ENCODE measurements around the gene AGFG2. TPM values are rescaled to one million over a fixed set of nuclear protein-coding genes. Genes with fewer than 3 reads are reported as not detected.

Gene AGFG2
- total and polyA plus RNA-seq, 2 of the 13 experiments (the other 11 are each of a cell fraction or from before 2014, with no cell fraction given), result 125 to 132 TPM

DNA sequence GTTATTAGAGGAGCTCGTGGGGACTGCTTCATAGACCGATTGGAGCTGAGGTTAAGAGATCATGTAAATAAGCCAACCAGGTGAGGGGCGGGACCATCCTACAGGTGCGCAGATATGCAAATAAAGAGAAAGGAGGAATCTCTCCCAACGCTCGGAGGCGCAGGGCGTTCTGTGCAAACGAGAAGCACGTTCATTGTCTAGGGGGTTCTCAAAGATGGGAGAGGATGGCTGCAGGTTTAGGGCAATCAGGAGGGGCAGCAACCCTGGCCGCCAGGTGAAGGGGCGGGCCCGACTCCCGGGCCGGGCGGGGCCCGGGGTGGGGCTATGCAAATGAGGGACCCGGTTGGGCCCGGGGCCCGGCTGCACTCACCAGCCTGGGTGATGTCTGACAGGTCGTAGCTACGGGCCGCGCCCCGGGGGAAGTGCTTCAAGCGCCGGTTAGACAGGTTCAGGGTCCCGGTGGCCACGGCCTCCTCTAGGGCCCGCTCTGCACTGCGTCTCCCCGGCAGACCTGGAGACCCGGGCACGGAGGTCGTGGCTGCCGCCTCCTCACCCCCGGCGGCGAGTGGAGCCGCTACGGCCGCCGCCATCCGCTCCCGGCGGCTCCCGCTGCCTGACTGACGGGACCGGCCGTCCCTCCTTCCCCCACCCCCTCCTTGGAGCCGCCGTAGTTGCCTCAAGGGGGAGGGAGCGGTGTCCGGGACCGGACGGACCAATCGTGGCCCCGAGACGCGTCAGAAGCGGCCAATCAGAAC is 46.7 kb downstream of the AGFG2 start, which contains the start of gene LRCH4 (continued):
- TF ChIP-seq, protein P1, sequence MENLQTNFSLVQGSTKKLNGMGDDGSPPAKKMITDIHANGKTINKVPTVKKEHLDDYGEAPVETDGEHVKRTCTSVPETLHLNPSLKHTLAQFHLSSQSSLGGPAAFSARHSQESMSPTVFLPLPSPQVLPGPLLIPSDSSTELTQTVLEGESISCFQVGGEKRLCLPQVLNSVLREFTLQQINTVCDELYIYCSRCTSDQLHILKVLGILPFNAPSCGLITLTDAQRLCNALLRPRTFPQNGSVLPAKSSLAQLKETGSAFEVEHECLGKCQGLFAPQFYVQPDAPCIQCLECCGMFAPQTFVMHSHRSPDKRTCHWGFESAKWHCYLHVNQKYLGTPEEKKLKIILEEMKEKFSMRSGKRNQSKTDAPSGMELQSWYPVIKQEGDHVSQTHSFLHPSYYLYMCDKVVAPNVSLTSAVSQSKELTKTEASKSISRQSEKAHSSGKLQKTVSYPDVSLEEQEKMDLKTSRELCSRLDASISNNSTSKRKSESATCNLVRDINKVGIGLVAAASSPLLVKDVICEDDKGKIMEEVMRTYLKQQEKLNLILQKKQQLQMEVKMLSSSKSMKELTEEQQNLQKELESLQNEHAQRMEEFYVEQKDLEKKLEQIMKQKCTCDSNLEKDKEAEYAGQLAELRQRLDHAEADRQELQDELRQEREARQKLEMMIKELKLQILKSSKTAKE (CRISPR knock-in tag; IDR thresholded peaks at IDR 0.05; ENCODE audit: borderline replicate concordance), result no peak
- TF ChIP-seq BORCS8-MEF2B (CRISPR knock-in tag; IDR thresholded peaks at IDR 0.05) (0 out of 2 replicates have a peak, but pooled peaks have one; percentile 49), ZFP82 (CRISPR knock-in tag; IDR thresholded peaks at IDR 0.05; ENCODE audit: borderline replicate concordance) (no peak), KLF16 (CRISPR knock-in tag; IDR thresholded peaks at IDR 0.05) (peak in 1 of 2 experiments; percentile 72; a peak in 2 of 4 replicates), FOXM1 (CRISPR knock-in tag; IDR thresholded peaks at IDR 0.05) (0 out of 2 replicates have a peak, but pooled peaks have one; percentile 42), ZNF563 (CRISPR knock-in tag; IDR thresholded peaks at IDR 0.05) (peak; percentile 57; the same call in 1 of the 2 replicates), ZFP41 (CRISPR knock-in tag; IDR thresholded peaks at IDR 0.05; ENCODE audit: borderline replicate concordance) (no peak), SYNCRIP (IDR thresholded peaks at IDR 0.05; ENCODE audit: insufficient read depth, low read depth, low read length) (no peak), KDM2A (CRISPR knock-in tag; IDR thresholded peaks at IDR 0.05; ENCODE audit: borderline replicate concordance, low read depth) (peak; percentile 83; the same call in 1 of the 2 replicates), ZSCAN9 (CRISPR knock-in tag; IDR thresholded peaks at IDR 0.05; ENCODE audit: borderline replicate concordance) (no peak), TBX3 (IDR thresholded peaks at IDR 0.05; ENCODE audit: borderline replicate concordance) (0 out of 2 replicates have a peak, but pooled peaks have one; percentile 4), MTF1 (CRISPR knock-in tag; IDR thresholded peaks at IDR 0.05) (no peak), KLF9 (CRISPR knock-in tag; IDR thresholded peaks at IDR 0.05; ENCODE audit: low read depth) (no peak), CENPX (CRISPR knock-in tag; IDR thresholded peaks at IDR 0.05) (no peak), RCOR2 (CRISPR knock-in tag; IDR thresholded peaks at IDR 0.05) (no peak), ZNF383 (CRISPR knock-in tag; IDR thresholded peaks at IDR 0.05; ENCODE audit: borderline replicate concordance) (no peak), ZNF446 (CRISPR knock-in tag; IDR thresholded peaks at IDR 0.05) (no peak; the same call in 1 of the 2 replicates), KDM3A (CRISPR knock-in tag; IDR thresholded peaks at IDR 0.05; ENCODE audit: low read depth) (peak; percentile 90; the same call in 1 of the 2 replicates), ASH2L (IDR thresholded peaks at IDR 0.05; ENCODE audit: insufficient read length, low read depth, low read length) (peak; percentile 81), U2AF1 (optimal IDR thresholded peaks at IDR 0.05; ENCODE audit: low read depth, low read length) (no peak), MYNN (CRISPR knock-in tag; IDR thresholded peaks at IDR 0.05; ENCODE audit: low read depth) (no peak; the same call in 1 of the 2 replicates)
- TF ChIP-seq, protein P2, sequence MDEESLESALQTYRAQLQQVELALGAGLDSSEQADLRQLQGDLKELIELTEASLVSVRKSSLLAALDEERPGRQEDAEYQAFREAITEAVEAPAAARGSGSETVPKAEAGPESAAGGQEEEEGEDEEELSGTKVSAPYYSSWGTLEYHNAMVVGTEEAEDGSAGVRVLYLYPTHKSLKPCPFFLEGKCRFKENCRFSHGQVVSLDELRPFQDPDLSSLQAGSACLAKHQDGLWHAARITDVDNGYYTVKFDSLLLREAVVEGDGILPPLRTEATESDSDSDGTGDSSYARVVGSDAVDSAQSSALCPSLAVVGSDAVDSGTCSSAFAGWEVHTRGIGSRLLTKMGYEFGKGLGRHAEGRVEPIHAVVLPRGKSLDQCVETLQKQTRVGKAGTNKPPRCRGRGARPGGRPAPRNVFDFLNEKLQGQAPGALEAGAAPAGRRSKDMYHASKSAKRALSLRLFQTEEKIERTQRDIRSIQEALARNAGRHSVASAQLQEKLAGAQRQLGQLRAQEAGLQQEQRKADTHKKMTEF (CRISPR knock-in tag; IDR thresholded peaks at IDR 0.05), result peak; percentile 95
- TF ChIP-seq, protein P3, sequence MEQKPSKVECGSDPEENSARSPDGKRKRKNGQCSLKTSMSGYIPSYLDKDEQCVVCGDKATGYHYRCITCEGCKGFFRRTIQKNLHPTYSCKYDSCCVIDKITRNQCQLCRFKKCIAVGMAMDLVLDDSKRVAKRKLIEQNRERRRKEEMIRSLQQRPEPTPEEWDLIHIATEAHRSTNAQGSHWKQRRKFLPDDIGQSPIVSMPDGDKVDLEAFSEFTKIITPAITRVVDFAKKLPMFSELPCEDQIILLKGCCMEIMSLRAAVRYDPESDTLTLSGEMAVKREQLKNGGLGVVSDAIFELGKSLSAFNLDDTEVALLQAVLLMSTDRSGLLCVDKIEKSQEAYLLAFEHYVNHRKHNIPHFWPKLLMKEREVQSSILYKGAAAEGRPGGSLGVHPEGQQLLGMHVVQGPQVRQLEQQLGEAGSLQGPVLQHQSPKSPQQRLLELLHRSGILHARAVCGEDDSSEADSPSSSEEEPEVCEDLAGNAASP (CRISPR knock-in tag; IDR thresholded peaks at IDR 0.05; ENCODE audit: borderline replicate concordance), result peak; percentile 37; the same call in 1 of the 2 replicates
- TF ChIP-seq, protein P4, sequence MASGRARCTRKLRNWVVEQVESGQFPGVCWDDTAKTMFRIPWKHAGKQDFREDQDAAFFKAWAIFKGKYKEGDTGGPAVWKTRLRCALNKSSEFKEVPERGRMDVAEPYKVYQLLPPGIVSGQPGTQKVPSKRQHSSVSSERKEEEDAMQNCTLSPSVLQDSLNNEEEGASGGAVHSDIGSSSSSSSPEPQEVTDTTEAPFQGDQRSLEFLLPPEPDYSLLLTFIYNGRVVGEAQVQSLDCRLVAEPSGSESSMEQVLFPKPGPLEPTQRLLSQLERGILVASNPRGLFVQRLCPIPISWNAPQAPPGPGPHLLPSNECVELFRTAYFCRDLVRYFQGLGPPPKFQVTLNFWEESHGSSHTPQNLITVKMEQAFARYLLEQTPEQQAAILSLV (CRISPR knock-in tag; IDR thresholded peaks at IDR 0.05; ENCODE audit: borderline replicate concordance), result peak; percentile 75
